Keratinocyte (primary cell): ENCODE measurements around the gene CXCL10. TPM values are rescaled to one million over a fixed set of nuclear protein-coding genes. Genes with fewer than 3 reads are reported as not detected.

ENCODE experiments used
- DNase-seq: peaks from one replicate; pipeline ENCODE4 v3.0.0-alpha.2; 2011; ENCODE audit warnings: low read depth, missing footprints, low spot score
- FAIRE-seq: peaks from 2 replicates; lab custom pipeline; 2011; peaks lifted over from hg19 to GRCh38; lab: Jason Lieb, UNC
- H2AFZ ChIP-seq: 2 replicates; pipeline ENCODE4 v1.6.0; 2012; ENCODE audit warnings: low read length, control low read depth, inconsistent platforms; ENCODE audit not compliant: control insufficient read depth
- H3K27ac ChIP-seq: 2 replicates; pipeline ENCODE4 v1.5.1; 2011; ENCODE audit warnings: low read length; ENCODE audit not compliant: control insufficient read depth, insufficient read depth
- H3K27me3 ChIP-seq: 3 replicates; pipeline ENCODE4 v1.6.0; 2011; ENCODE audit warnings: low read length; ENCODE audit not compliant: control insufficient read depth, insufficient read depth; ENCODE audit errors: extremely low read depth
- H3K36me3 ChIP-seq, 2 experiments: 2 replicates in 1 of 2; 3 replicates in 1 of 2; pipeline ENCODE4 v1.5.1; 2011; ENCODE audit warnings: low read length in 2 of 2, mild to moderate bottlenecking in 1 of 2; ENCODE audit not compliant: control insufficient read depth in 2 of 2, insufficient read depth in 2 of 2; ENCODE audit errors: extremely low read depth in 1 of 2
- H3K4me1 ChIP-seq: 3 replicates; pipeline ENCODE4 v1.5.1; 2011; ENCODE audit warnings: low read length; ENCODE audit not compliant: control insufficient read depth, insufficient read depth; ENCODE audit errors: extremely low read depth
- H3K4me2 ChIP-seq: 3 replicates; pipeline ENCODE4 v1.6.0; 2011; ENCODE audit warnings: low read depth, low read length; ENCODE audit not compliant: control insufficient read depth, insufficient read depth; ENCODE audit errors: extremely low read depth
- H3K4me3 ChIP-seq, 3 experiments: fragments of 200-600 bp in 1 of 3; sonication (generic) in 1 of 3; 2 replicates in 2 of 3; 3 replicates in 1 of 3; pipeline ENCODE4 v1.5.1; 2011 to 2016; ENCODE audit warnings: low read length in 3 of 3, mild to moderate bottlenecking in 3 of 3, control low read depth in 2 of 3, inconsistent platforms in 1 of 3, low read depth in 1 of 3, mixed read lengths in 1 of 3, mixed run types in 1 of 3, moderate library complexity in 1 of 3; ENCODE audit not compliant: control insufficient read depth in 2 of 3, insufficient read depth in 2 of 3; ENCODE audit errors: extremely low read depth in 1 of 3
- H3K79me2 ChIP-seq: 2 replicates; pipeline ENCODE4 v1.6.0; 2012; ENCODE audit warnings: low read length; ENCODE audit not compliant: control insufficient read depth, insufficient read depth
- H3K9ac ChIP-seq: 3 replicates; pipeline ENCODE4 v1.6.0; 2011; ENCODE audit warnings: low read length; ENCODE audit not compliant: control insufficient read depth, insufficient read depth; ENCODE audit errors: extremely low read depth
- H3K9me1 ChIP-seq: 3 replicates; pipeline ENCODE4 v1.6.0; 2011; ENCODE audit warnings: low read length; ENCODE audit not compliant: control insufficient read depth, insufficient read depth; ENCODE audit errors: extremely low read depth
- H3K9me3 ChIP-seq: 2 replicates; pipeline ENCODE4 v1.5.1; 2012; ENCODE audit warnings: low read depth, low read length; ENCODE audit not compliant: control insufficient read depth
- H4K20me1 ChIP-seq: 3 replicates; pipeline ENCODE4 v1.6.0; 2011; ENCODE audit warnings: low read length; ENCODE audit not compliant: control insufficient read depth, insufficient read depth; ENCODE audit errors: extremely low read depth
- CTCF ChIP-seq, 3 experiments: IDR thresholded peaks in 1 of 3; conservative IDR thresholded peaks in 1 of 3; optimal IDR thresholded peaks in 1 of 3; 2 replicates in 2 of 3; 3 replicates in 1 of 3; pipeline versions ENCODE3 to v1.5.1; 2011; ENCODE audit warnings: low read length in 3 of 3, mild to moderate bottlenecking in 3 of 3, moderate library complexity in 2 of 3, control low read depth in 1 of 3, inconsistent platforms in 1 of 3; ENCODE audit not compliant: insufficient read depth in 2 of 3; ENCODE audit errors: extremely low read depth in 1 of 3
- EZH2 ChIP-seq: IDR thresholded peaks from one replicate; pipeline ENCODE4 v1.6.1; 2012; ENCODE audit warnings: inconsistent platforms, mild to moderate bottlenecking, low read length, moderate library complexity
- dilution Hi-C: fragments of 300-500 bp; cut with MboI; formaldehyde crosslinking; loops from one replicate; pipeline ENCODE4 v1.7.0; 2020; ENCODE audit warnings: low sequenced_read_pairs; ENCODE audit not compliant: extremely low pct_ligation_motif_present
- polyA plus RNA-seq, 5 experiments: library from polyadenylated mRNA; depleted of rRNA in 3 of 5; stranded (reverse) in 3 of 5; stranded (forward) in 1 of 5; unstranded in 1 of 5; fragments of >200 nt; gene quantifications; 1 replicate in 1 of 5; 2 replicates in 3 of 5; 3 replicates in 1 of 5; pipeline versions ENCODE4 v1.2.1 to v1.2.3, GENCODE V29; 2011 to 2012; ENCODE audit warnings: missing spikeins in 2 of 5, low read depth in 1 of 5, low replicate concordance in 1 of 5

Gene CXCL10
- polyA plus RNA-seq, 1 donor (not counting 4 experiments of a cell fraction or from before 2014, with no cell fraction given) = 0.72 TPM

- no peak for DNase-seq
- Histone ChIP-seq H3K9ac (no peak overlapping the region), H4K20me1 (no peaks in the 10 kb centered on the region), H3K36me3 (no peaks in the 10 kb centered on the region), H3K79me2 (no peaks in the 10 kb centered on the region), H3K4me3 (no peak overlapping the region), H3K27me3 (no peaks in the 10 kb centered on the region), H3K4me1 (peaks cover 22% of the 10 kb centered on the region), H3K9me1 (no peaks in the 10 kb centered on the region), H2AFZ (no peak overlapping the region), H3K9me3 (no peaks in the 10 kb centered on the region), H3K4me2 (no peak overlapping the region), H3K27ac (no peak overlapping the region)
- no peak for FAIRE-seq
- no peak for TF ChIP-seq EZH2
- TF ChIP-seq CTCF (optimal IDR thresholded peaks at IDR 0.05 in 1 of 3, IDR thresholded peaks at IDR 0.05 in 1 of 3, conservative IDR thresholded peaks at IDR 0.05 in 1 of 3; ENCODE audit: extremely low read depth in 1 of 3, insufficient read depth in 2 of 3, low read length in 3 of 3) = no peak
- dilution Hi-C loops = no loop called here
These were observed 32.1 kb upstream of the CXCL10 start for GRCh38 chr4:76055421-76055820.

DNA sequence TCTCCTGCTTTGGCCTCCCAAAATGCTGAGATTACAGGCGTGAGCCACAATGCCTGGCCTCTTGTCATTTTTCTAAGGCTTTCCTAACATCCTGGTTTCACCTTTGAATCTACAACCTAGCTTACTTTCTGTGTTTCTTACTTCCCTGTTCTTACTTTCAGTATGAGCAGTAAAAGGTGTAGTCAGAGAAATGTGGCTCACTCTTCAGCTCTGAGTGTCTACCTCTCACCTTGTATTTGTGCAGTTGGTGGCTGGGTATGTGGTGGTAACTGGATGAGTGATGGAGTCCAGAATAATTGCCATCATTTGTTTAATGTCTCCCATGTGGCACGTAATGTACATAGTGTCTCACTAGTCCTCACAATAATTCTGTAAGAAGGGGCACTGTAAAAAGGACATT lies 31.7 kb upstream of the CXCL10 start:
- H3K4me1 ChIP-seq = peaks cover 18% of the 10 kb centered on the region
- no peak overlapping the region for H3K4me2 ChIP-seq
- H3K9me1 ChIP-seq = no peaks in the 10 kb centered on the region
- DNase-seq = no peak
- dilution Hi-C loops = no loop called here
- no peak overlapping the region for H3K27ac ChIP-seq
- FAIRE-seq = no peak
- H3K4me3 ChIP-seq = no peak overlapping the region
- no peaks in the 10 kb centered on the region for H3K36me3 ChIP-seq
- H3K9me3 ChIP-seq = no peaks in the 10 kb centered on the region
- no peaks in the 10 kb centered on the region for H4K20me1 ChIP-seq
- H3K79me2 ChIP-seq = no peaks in the 10 kb centered on the region
- TF ChIP-seq EZH2 (no peak), CTCF (optimal IDR thresholded peaks at IDR 0.05 in 1 of 3, IDR thresholded peaks at IDR 0.05 in 1 of 3, conservative IDR thresholded peaks at IDR 0.05 in 1 of 3; ENCODE audit: extremely low read depth in 1 of 3, insufficient read depth in 2 of 3, low read length in 3 of 3) (no peak)
- no peaks in the 10 kb centered on the region for H3K27me3 ChIP-seq
- H2AFZ ChIP-seq = peak overlapping the region; percentile 58
- no peak overlapping the region for H3K9ac ChIP-seq
